ENCODE results near the gene RNF227.

RNF227 gene

DNA sequence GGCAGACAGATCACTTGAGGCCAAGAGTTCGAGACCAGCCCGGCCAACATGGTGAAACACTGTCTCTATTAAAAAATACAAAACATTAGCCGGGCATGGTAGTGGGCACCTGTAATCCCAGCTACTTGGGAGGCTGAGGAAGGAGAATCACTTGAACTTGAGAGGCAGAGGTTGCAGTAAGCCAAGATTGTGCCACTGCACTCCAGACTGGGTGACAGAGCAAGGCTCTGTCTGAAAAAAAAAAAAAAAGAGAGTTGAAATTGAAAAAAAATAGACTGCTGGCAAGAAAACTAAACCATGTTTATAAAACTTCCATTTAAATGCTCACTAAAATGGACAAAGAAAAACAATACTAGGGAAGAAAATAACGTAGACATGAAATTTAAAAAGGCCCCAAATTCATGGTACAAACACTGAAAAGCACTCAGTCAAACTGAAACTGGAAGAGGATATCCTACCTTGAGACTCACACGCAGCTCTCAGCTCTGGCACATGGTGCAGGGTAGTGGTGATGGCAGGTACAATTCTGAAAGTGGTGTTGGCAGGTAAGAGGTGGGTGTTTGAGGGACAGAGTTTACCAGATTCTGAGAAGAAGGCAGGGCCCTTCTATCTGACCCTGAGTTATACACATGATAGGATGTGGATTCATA lies 35.2 kb upstream of the RNF227 start:
- TF ChIP-seq, protein P1, sequence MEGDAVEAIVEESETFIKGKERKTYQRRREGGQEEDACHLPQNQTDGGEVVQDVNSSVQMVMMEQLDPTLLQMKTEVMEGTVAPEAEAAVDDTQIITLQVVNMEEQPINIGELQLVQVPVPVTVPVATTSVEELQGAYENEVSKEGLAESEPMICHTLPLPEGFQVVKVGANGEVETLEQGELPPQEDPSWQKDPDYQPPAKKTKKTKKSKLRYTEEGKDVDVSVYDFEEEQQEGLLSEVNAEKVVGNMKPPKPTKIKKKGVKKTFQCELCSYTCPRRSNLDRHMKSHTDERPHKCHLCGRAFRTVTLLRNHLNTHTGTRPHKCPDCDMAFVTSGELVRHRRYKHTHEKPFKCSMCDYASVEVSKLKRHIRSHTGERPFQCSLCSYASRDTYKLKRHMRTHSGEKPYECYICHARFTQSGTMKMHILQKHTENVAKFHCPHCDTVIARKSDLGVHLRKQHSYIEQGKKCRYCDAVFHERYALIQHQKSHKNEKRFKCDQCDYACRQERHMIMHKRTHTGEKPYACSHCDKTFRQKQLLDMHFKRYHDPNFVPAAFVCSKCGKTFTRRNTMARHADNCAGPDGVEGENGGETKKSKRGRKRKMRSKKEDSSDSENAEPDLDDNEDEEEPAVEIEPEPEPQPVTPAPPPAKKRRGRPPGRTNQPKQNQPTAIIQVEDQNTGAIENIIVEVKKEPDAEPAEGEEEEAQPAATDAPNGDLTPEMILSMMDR (conservative IDR thresholded peaks at IDR 0.05; ENCODE audit: low read depth, low read length), result no peak
- no peak overlapping the region for H3K4me3 ChIP-seq (ENCODE audit: low read depth, low read length)
- no peak for DNase-seq (ENCODE audit: low read depth)

DNA sequence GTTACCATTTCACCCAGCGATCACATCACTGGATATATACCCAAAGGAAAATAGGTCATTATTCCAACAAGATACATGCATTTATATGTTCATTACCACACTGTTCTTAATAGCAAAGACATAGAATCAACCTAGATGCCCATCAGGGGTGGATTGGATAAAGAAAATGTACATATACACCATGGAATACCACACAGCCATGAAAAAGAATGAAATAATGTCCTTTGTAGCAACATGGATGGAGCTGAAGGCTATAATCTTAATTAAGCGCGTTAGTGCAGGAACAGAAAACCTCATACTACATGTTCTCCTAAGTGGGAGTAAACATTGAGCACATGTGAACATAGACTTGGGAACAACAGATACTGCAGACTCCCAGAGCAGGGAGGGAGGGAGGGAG lies 34.5 kb upstream of the RNF227 start:
- no peak overlapping the region for H3K4me3 ChIP-seq (ENCODE audit: low read depth, low read length)
- TF ChIP-seq, protein P1 (conservative IDR thresholded peaks at IDR 0.05; ENCODE audit: low read depth, low read length), result no peak
- DNase-seq (ENCODE audit: low read depth), result no peak

DNA sequence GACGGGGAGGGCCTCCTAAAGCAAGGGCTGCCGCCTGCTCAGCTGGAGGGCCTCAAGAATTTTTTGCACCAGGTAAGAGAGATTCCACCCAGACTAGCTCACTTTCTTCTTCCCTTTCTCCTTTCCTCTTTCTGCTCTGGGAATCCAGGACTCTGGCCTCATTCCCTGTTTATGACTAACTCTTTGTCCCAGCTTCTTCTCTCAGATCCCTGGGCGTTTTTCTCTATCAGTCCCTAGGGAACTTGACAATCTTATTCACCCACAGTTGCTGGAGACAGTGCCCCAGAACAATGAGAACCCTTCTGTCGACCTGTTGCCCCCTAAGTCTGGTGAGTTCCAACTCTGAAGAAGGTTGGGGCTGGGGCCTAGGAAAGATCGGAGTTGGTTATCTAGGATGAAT lies 31.6 kb upstream of the RNF227 start:
- TF ChIP-seq, protein P1 (conservative IDR thresholded peaks at IDR 0.05; ENCODE audit: low read depth, low read length), result no peak
- no peak for DNase-seq (ENCODE audit: low read depth)

DNA sequence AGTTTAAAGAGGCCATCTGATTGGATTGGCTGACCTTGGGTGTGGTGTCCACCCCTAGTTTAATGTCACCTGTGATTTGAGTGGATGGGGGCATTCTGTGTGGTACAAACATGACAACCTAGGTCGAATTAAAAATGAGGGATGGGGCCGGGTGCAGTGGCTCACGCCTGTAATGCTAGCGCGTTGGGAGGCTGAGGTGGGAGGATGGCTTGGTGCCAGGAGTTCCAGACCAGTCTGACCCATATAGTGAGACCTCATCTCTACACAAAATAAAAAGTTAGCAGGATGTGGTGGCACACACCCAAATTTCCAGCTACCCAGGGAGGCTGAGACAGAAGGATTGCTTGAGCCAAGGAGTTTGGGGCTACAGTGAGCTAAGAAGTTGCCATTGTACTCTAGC lies 30.4 kb upstream of the RNF227 start:
- no peak for DNase-seq (ENCODE audit: low read depth)
- TF ChIP-seq, protein P1 (conservative IDR thresholded peaks at IDR 0.05; ENCODE audit: low read depth, low read length), result no peak
- H3K4me3 ChIP-seq (ENCODE audit: low read depth, low read length), result no peak overlapping the region

More for the DNA sequence above, 31.6 kb upstream of the RNF227 start:
- no peak overlapping the region for H3K4me3 ChIP-seq (ENCODE audit: low read depth, low read length)

DNA sequence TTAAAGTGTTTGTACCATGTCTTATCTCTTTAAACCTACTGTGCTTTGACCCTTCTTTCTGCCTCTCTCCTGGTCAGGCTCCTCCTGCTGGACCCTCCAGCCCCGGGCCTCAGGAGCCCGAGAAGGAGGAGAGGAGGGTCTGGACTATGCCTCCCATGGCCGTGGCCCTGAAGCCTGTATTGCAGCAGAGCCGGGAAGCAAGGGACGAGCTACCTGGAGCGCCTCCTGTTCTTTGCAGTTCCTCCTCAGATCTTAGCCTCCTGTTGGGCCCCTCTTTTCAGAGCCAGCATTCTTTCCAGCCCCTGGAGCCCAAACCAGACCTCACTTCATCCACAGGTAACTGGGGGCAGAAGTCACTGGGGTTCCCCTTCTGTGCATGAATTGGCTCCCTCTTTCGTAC lies 29.6 kb upstream of the RNF227 start:
- TF ChIP-seq, protein P1 (conservative IDR thresholded peaks at IDR 0.05; ENCODE audit: low read depth, low read length), result no peak
- no peak for DNase-seq (ENCODE audit: low read depth)
- H3K4me3 ChIP-seq (ENCODE audit: low read depth, low read length), result no peak overlapping the region

DNA sequence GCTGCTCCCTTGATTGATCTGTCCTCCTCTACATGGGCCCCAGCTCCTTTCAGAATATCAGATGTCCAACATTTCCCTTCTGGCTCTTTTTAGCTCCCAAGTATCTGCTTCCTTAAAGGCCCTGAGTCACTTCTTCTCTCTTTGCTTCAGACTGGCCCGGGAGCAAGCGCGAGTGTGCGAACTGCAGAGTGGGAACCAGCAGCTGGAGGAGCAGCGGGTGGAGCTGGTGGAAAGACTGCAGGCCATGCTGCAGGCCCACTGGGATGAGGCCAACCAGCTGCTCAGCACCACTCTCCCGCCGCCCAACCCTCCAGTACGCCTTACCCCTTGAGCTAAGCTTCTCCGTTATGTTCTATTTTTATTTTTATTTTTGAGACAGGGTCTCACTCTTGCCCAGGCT lies 28.2 kb upstream of the RNF227 start:
- DNase-seq (ENCODE audit: low read depth), result no peak
- TF ChIP-seq, protein P1 (conservative IDR thresholded peaks at IDR 0.05; ENCODE audit: low read depth, low read length), result no peak
- no peak overlapping the region for H3K4me3 ChIP-seq (ENCODE audit: low read depth, low read length)

DNA sequence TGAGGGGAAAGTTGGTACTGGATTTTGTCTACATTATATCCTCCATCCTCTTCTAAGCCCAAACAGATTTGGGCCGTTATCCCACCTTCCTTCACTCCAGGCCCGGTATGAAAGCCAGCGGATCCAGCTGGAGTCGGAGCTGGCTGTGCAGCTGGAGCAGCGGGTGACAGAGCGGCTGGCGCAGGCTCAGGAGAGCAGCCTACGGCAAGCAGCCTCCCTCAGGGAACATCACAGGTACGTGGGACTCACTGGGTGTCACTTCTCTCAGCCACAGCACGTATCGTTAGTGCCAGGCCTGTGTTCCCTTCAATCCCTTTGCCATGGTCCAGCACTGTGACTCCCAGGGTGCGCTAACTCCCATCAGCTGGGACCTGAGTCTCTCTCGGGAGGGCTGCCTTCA lies 27.2 kb upstream of the RNF227 start:
- no peak overlapping the region for H3K4me3 ChIP-seq (ENCODE audit: low read depth, low read length)
- TF ChIP-seq, protein P1 (conservative IDR thresholded peaks at IDR 0.05; ENCODE audit: low read depth, low read length), result no peak
- no peak for DNase-seq (ENCODE audit: low read depth)
